DOHH2 (cell line): ENCODE data around the gene SLC6A13.
"Not testable (repeated sequence)": the region's sequence is repeated elsewhere in the genome, so short reads cannot be mapped to it uniquely, and the experiment has no call there.

ENCODE experiments used
- H3F3A ChIP-seq: fragments of 200-600 bp; sonication (generic), shearing (Covaris generic); 2 replicates; pipeline ENCODE4 v1.6.0; 2016; ENCODE audit warnings: antibody characterized with exemption, mild to moderate bottlenecking; ENCODE audit not compliant: control insufficient read depth, insufficient read depth
- H3K27ac ChIP-seq: fragments of 200-600 bp; sonication (generic); 2 replicates; pipeline ENCODE4 v1.5.1; 2014; ENCODE audit warnings: low read depth, mild to moderate bottlenecking, low read length, moderate library complexity
- H3K27me3 ChIP-seq: fragments of 200-600 bp; sonication (generic); 2 replicates; pipeline ENCODE4 v1.6.1; 2014; ENCODE audit warnings: mild to moderate bottlenecking, low read length, mixed read lengths; ENCODE audit not compliant: control insufficient read depth
- H3K36me3 ChIP-seq: fragments of 200-600 bp; sonication (generic); 2 replicates; pipeline ENCODE4 v1.6.1; 2014; ENCODE audit warnings: mild to moderate bottlenecking, low read length, moderate library complexity, mixed read lengths; ENCODE audit not compliant: control insufficient read depth
- H3K4me1 ChIP-seq: fragments of 200-600 bp; sonication (generic); 2 replicates; pipeline ENCODE4 v1.6.1; 2014; ENCODE audit warnings: mild to moderate bottlenecking, low read length, mixed read lengths; ENCODE audit not compliant: control insufficient read depth
- H3K4me2 ChIP-seq: fragments of 200-600 bp; sonication (generic); 2 replicates; pipeline ENCODE4 v1.6.0; 2014; ENCODE audit warnings: mild to moderate bottlenecking, low read length, moderate library complexity
- H3K4me3 ChIP-seq: fragments of 200-600 bp; sonication (generic); 2 replicates; pipeline ENCODE4 v1.5.1; 2014; ENCODE audit warnings: mild to moderate bottlenecking, low read length, mixed read lengths
- H3K79me2 ChIP-seq: fragments of 200-600 bp; sonication (generic); 2 replicates; pipeline ENCODE4 v1.6.1; 2014; ENCODE audit warnings: mild to moderate bottlenecking, low read length, mixed read lengths; ENCODE audit not compliant: control insufficient read depth
- H3K9me2 ChIP-seq: fragments of 200-600 bp; sonication (generic); replicated peaks from 2 replicates; pipeline ENCODE4 v1.6.1; 2014; ENCODE audit warnings: mild to moderate bottlenecking, low read length, mixed read lengths; ENCODE audit not compliant: control insufficient read depth
- H3K9me3 ChIP-seq: fragments of 200-600 bp; sonication (generic); 2 replicates; pipeline ENCODE4 v1.6.1; 2014; ENCODE audit warnings: antibody characterized with exemption, low read length, mixed read lengths; ENCODE audit not compliant: control insufficient read depth, insufficient read depth
- H4K20me1 ChIP-seq: fragments of 200-600 bp; sonication (generic); 2 replicates; pipeline ENCODE4 v1.6.0; 2014; ENCODE audit warnings: low read depth, mild to moderate bottlenecking, antibody characterized with exemption, low read length, moderate library complexity; ENCODE audit not compliant: control insufficient read depth, insufficient read depth
- EZH2phosphoT487 ChIP-seq: fragments of 200-600 bp; sonication (generic); IDR thresholded peaks from 2 replicates; pipeline ENCODE4 v1.6.1; 2017; ENCODE audit warnings: borderline replicate concordance, mild to moderate bottlenecking, antibody characterized with exemption, low read length, moderate library complexity, mixed read lengths
- TF ChIP-seq, protein P1 (sequence below): fragments of 200-600 bp; sonication (generic); IDR thresholded peaks from one replicate; pipeline ENCODE4 v1.5.1; 2014; ENCODE audit warnings: antibody characterized with exemption, mild to moderate bottlenecking, low read depth, low read length; ENCODE audit not compliant: poor library complexity, severe bottlenecking

Gene SLC6A13

DNA sequence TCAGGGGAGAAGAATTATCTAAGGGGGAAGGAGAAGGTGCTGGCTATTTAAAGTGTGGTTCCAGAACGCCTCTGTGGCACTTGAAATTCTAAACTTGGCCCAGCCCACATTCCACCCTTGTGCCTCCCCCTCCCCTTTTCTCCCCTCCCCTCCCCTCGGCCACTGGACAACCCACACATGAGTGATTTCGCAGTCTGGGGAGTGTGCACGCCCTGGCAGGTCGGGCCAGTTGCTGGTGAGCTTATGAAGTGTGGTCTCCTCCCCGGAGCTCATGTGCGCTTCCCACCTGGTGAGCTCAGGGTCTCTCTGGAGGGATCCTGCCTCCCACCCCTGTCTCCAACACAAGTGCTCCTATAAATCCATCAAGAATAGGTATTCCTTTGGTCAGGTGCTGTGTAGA, at the start of gene SLC6A13:
Gene SLC6A13, minus strand, starts transcription at position 20 of the 400 bp plus-strand sequence. CDS start 2,784 bp downstream, outside the sequence.
- Histone ChIP-seq H3K9me3 (no peaks in the 10 kb centered on the region), H3K36me3 (no peaks in the 10 kb centered on the region), H3K4me2 (no peak within 1 kb of the TSS), H3K4me1 (no peaks in the 10 kb centered on the region), H3K4me3 (no peak within 1 kb of the TSS), H3K79me2 (no peaks in the 10 kb centered on the region), H3F3A (no peaks in the 10 kb centered on the region), H3K27ac (no peak within 1 kb of the TSS), H3K27me3 (peaks cover 35% of the 10 kb centered on the region), H3K9me2 (no peaks in the 10 kb centered on the region), H4K20me1 (no peaks in the 10 kb centered on the region)
- TF ChIP-seq EZH2phosphoT487 = no peak
- TF ChIP-seq, protein P1, sequence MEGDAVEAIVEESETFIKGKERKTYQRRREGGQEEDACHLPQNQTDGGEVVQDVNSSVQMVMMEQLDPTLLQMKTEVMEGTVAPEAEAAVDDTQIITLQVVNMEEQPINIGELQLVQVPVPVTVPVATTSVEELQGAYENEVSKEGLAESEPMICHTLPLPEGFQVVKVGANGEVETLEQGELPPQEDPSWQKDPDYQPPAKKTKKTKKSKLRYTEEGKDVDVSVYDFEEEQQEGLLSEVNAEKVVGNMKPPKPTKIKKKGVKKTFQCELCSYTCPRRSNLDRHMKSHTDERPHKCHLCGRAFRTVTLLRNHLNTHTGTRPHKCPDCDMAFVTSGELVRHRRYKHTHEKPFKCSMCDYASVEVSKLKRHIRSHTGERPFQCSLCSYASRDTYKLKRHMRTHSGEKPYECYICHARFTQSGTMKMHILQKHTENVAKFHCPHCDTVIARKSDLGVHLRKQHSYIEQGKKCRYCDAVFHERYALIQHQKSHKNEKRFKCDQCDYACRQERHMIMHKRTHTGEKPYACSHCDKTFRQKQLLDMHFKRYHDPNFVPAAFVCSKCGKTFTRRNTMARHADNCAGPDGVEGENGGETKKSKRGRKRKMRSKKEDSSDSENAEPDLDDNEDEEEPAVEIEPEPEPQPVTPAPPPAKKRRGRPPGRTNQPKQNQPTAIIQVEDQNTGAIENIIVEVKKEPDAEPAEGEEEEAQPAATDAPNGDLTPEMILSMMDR = no peak

DNA sequence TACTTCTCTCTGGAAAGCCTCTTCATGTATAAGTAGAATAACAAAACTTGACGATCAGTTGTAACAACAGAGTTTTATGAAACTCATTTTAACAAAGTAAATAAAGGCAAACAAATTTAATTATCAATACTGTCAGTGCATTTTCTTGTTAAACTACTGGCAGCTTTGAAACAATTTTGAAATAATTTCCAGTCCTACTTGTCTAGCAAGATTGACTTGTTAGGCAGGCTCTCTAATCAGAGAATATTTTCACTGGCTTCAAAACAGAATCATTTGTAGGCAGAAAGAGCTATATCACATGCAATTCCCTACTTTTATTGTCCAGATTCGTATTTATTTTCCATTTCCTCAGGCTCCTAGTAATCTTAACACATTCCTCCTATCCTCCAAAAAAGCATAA, 45.9 kb upstream of the SLC6A13 start:
- H3K36me3 ChIP-seq = peaks cover 95% of the 10 kb centered on the region
- no peak overlapping the region for H3K4me2 ChIP-seq
- no peaks in the 10 kb centered on the region for H3K4me1 ChIP-seq
- no peaks in the 10 kb centered on the region for H4K20me1 ChIP-seq
- TF ChIP-seq, protein P1 = no peak
- TF ChIP-seq EZH2phosphoT487 = no peak
- no peaks in the 10 kb centered on the region for H3K9me3 ChIP-seq
- H3F3A ChIP-seq = no peaks in the 10 kb centered on the region
- H3K9me2 ChIP-seq = no peaks in the 10 kb centered on the region
- H3K4me3 ChIP-seq = no peak overlapping the region
- peaks cover 12% of the 10 kb centered on the region for H3K79me2 ChIP-seq
- no peaks in the 10 kb centered on the region for H3K27me3 ChIP-seq
- H3K27ac ChIP-seq = no peak overlapping the region

DNA sequence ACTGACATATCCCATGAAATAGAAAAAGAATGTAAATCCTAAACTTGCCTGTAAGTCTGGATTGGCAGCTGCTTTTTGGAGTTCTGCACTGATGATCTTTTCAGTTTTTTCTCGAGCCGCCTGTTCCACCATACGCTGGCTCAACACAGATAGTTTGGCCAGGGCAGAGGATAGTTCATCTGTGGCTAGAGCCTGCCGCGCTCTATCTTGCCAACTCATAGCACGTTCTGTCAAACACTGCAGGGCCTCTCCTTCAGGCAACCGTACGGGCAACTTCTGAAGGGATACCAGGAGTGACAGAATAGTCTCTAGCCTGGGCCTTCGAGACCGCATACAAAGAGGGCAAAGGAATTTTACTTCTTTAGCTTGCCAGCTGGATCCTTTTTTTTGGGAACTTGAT, 44.8 kb upstream of the SLC6A13 start:
- Histone ChIP-seq H3K4me1 (no peaks in the 10 kb centered on the region), H3K27ac (no peak overlapping the region), H3F3A (no peaks in the 10 kb centered on the region), H3K4me2 (no peak overlapping the region), H4K20me1 (no peaks in the 10 kb centered on the region), H3K4me3 (no peak overlapping the region), H3K27me3 (no peaks in the 10 kb centered on the region), H3K36me3 (peaks cover 95% of the 10 kb centered on the region), H3K9me3 (no peaks in the 10 kb centered on the region), H3K79me2 (peaks cover 23% of the 10 kb centered on the region), H3K9me2 (no peaks in the 10 kb centered on the region)
- TF ChIP-seq, protein P1 = no peak
- TF ChIP-seq EZH2phosphoT487 = no peak

- Histone ChIP-seq H3F3A (no peaks in the 10 kb centered on the region), H3K9me3 (no peaks in the 10 kb centered on the region), H3K79me2 (peaks cover 39% of the 10 kb centered on the region), H3K27me3 (no peaks in the 10 kb centered on the region), H3K4me2 (no peak overlapping the region), H3K36me3 (peaks cover 72% of the 10 kb centered on the region), H3K4me1 (no peaks in the 10 kb centered on the region), H3K9me2 (no peaks in the 10 kb centered on the region), H4K20me1 (no peaks in the 10 kb centered on the region), H3K4me3 (no peak overlapping the region), H3K27ac (no peak overlapping the region)
- no peak for TF ChIP-seq EZH2phosphoT487
- TF ChIP-seq, protein P1 = no peak
Observed at GRCh38 chr12:304805-305204, 42.2 kb upstream of the SLC6A13 start.

DNA sequence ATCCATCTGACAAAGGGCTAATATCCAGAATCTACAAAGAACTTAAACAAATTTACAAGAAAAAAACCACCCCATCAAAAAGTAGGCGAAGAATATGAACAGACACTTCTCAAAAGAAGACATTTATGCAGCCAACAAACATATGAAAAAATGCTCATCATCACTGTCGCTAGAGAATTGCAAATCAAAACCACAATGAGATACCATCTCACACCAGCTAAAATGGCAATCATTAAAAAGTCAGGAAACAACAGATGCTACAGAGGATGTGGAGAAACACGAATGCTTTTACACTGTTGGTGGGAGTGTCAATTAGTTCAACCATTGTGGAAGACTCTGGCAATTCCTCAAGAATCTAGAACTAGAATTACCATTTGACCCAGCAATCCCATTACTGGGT, 40.1 kb upstream of the SLC6A13 start:
- Histone ChIP-seq H3K79me2 (peaks cover 47% of the 10 kb centered on the region), H3K36me3 (peaks cover 62% of the 10 kb centered on the region)
- not testable (repeated sequence) for H3K9me3 ChIP-seq, H3F3A ChIP-seq, H3K4me1 ChIP-seq, H3K4me3 ChIP-seq, H3K4me2 ChIP-seq, H3K27me3 ChIP-seq, H3K27ac ChIP-seq, H3K9me2 ChIP-seq, H4K20me1 ChIP-seq
